ENCODE measurements around the gene PSMD2.
"Not testable (repeated sequence)": the region's sequence is repeated elsewhere in the genome, so short reads cannot be mapped to it uniquely, and the experiment has no call there.

PSMD2 gene

DNA sequence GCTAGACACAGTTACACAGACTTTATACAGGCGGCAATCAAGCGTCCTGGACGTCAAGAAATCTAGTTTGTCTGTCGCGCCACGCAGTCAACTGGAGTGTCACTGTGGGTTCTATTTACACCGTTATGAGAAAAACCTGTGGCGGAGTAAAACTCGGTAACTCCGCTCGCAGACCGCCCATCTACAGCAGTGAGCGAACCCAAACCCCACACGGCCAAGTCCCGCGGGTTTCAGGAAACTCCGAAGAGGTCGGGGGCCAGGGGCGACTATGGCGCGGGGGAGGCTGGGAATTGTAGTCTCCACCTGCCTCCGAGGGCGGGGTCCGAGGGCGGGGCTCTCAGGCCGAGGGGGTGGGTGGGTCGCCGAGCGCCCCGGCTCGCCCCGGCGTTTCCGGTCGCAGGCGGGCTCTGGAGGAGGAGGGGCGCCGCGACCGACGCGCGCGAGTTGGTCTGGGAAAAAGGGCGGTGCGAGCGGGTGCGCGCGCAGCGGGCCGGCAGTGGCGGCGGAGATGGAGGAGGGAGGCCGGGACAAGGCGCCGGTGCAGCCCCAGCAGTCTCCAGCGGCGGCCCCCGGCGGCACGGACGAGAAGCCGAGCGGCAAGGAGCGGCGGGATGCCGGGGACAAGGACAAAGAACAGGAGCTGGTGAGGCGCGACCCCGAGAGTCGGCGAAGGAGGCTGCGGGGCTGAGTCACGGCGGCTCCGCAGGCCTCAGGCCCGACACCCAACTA, at the start of gene PSMD2:
Gene PSMD2 (plus strand): TSS at position 483 of the 729 bp plus-strand sequence. CDS start 26 bp downstream, at position 509.
- no peak for FAIRE-seq

DNA sequence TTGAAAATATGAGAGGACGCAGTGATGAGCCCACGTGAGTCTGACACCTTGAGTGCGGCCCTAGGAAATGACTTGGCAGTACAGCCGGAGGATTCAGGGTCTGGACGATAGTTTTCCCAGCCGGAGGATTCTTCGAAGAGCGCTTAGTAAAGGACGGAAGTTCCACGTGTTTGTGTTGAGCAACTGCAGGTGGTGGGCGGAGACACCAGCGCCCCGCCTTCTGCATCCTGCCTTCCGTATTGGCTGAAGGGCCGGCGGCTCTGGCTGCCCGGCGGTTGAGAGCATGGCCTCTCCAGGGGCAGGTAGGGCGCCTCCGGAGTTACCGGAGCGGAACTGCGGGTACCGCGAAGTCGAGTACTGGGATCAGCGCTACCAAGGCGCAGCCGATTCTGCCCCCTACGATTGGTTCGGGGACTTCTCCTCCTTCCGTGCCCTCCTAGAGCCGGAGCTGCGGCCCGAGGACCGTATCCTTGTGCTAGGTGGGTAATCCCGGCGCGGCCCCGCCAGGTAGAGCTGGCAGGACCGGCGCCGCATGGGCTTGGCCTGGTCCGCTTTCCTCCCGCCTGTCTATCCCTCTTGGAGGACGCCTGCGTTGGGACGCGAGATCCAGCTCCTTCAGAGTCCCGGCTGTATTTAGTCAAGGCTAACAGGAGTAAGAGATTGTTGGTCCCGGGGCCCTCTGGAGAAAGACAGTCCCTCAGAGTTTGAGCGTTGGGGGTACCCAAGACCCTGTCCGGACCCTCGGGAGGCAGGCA, 49.5 kb upstream of the PSMD2 start, which contains the start of gene EEF1AKMT4:
Gene EEF1AKMT4 (plus strand): TSS at position 261 of the 755 bp plus-strand sequence. CDS start 23 bp downstream, at position 284.
- FAIRE-seq: peak; percentile 58

DNA sequence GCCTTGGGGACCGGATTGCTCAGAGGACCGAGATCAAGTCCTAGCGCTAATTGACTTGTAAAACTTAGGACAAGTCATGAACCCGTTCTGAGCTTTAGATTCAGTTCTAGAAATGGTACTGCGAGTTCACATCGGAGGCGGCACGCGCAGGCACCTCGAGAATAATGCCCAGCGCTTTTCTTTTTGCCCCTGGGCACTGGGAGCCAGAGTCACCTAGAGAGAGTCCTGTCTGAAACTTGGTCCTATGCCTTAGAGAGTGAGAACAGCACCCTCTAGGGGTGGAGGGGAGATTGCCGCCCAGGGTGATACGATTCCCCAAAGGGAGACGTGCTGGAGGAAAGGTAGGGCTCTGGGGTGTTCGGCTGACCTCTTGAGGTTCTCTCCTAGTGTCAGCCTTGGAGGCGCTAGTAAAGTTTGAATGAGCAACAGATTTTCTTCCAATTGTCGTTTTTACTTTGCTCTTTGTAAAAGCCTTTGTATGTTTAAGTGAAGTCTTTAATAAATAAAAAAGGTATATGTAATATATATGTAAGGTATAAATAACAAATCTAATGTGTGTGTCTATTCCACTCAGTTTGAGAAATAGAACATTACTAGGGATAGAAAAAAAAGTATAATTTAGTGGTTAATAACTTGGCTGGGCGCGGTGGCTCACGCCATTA, 48.7 kb upstream of the PSMD2 start:
- FAIRE-seq: no peak

DNA sequence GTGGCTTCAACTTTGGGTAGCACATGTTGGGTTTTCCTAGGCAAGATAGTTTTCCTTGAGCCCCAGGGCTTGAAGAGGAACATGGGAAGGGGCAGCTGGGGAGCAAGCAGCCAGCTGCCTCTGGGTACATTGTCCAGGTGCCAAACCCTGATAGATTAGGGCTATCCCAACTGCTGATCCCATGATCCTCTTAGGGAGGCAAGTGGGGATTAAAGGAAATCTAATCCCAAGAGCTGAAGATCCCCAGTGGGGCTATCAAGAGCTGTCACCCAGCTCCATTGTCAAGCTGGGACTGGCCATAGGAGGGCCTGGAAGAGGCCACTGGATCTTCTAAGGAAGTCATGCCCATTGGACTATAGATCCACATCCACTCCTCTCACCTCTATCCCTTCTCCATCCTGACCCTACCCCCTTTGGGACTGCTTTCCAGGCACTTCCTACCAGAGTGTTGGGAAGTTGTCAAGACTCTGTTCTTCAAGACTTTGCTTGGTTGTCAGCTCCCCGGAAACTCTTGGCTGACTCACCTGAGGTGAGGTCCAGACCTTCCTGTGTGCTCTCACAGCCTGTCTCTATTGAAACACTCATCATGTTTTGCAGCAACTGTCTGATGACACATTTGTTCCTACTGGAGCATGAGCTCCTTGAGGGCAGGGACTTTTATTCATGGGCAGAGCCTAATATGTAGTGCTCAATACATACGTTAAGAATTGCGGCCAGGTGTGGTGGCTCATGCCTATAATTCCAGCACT, 43.6 kb upstream of the PSMD2 start:
- FAIRE-seq: no peak

DNA sequence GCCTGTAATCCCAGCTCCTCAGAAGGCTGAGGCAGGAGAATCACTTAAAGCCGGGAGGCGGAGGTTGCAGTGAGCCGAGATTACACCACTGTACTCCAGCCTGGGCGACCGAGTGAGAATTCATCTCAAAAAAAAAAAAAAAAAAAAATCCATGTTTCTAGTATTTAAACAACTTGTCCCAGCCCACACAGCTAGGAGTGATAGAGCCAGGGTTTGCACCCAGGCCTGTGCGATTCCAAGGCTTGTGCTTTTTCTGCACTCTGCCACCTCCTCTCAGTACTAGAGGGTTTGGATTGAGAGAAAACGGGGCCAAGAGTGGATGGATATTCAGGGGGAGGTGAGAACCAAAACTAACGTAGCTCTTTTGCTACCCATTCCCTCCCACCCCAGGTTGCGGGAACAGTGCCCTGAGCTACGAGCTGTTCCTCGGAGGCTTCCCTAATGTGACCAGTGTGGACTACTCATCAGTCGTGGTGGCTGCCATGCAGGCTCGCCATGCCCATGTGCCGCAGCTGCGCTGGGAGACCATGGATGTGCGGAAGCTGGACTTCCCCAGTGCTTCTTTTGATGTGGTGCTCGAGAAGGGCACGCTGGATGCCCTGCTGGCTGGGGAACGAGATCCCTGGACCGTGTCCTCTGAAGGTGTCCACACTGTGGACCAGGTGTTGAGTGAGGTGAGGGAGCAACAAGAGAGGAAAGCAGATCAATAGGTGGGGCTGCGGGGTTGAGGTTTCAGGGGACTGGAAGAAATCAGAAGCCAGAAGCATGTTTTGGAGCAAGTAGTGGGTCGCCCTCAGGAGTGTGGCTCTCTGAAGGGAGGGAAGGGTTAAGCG, 41.7 kb upstream of the PSMD2 start:
- no peak for FAIRE-seq

DNA sequence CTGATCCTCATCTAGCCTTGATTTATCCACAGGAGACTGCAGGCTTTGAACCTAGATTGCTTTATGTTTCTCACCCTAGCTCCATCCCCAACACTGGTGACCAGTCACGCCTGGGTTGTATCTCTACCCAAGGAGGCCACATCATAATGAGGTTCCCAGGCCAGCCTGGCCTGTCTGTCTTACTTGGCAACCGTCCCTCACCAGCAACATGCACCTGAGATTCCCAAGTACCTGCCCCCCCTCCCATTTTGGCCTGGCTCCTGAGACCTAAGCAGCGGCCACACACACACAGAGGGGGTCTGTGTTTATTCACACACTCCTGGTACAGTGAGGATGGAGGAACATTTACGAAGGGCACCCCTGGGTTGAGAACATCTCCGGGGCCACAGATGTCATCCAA, 40.1 kb upstream of the PSMD2 start:
- no peak for FAIRE-seq

DNA sequence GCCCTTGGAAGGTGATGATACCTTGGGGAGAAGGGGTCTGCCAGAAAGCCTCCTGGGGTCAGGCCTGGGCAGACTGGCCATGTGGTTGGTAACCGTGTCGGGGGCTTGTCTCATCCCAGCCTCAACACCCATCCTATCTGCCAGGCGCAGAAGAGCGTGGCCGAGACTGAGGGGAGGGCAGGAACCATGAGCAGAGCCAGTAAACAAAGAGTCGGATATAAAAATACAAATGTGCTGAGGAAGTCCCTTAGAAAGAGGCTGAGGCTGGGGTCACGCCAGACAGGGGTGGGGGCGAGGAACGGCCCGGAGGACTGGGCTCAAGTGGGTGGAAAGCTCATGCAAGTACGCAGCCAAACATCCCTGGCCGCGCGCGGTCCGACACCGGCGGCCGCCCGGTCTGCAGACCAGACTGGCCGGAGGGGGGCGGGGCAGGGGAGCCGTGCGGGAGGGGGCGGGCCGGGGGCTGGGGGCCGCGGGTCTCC, 39.6 kb upstream of the PSMD2 start:
- no peak for FAIRE-seq

DNA sequence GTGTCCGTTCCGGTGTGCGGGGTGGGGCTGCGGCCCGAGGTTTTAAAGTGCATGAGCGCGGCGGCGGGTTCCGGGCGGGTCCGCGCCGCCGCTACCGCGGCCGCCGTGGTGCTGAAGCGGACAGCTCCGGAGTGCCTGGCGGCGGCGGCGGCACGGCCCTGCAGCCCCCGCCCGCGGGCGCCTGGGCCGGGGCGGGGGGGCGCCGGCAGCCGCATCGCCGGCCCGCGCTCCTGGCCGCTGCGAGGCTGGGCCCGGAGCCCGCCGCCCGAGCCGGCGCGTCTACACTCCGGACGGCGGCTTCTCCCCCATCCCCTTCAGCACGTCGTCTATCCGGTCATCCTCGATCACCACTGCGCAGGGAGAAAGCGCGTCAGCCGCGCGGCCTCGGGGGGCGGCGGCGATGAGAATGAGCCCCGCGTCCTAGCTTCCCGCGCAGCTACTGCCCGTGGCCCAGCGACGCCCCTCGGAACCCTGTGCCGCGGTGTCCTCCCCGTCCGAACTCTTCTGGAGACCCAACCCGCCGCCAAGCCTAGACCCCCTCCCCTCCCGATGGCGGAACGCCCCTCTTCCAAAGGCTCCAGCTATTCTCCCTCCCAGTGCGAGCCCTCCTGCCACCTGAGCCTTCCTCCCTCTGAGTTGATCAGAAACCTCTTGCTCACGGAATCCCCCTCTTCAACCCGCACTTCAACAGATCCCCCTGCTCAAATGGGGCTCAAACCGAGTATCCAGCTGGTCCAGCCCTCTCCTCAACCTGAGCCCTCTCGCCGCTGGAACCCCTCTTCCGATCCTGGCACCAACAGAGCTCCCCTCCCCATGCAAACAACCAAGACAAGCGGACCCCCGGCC, 38.9 kb upstream of the PSMD2 start:
- no peak for FAIRE-seq

DNA sequence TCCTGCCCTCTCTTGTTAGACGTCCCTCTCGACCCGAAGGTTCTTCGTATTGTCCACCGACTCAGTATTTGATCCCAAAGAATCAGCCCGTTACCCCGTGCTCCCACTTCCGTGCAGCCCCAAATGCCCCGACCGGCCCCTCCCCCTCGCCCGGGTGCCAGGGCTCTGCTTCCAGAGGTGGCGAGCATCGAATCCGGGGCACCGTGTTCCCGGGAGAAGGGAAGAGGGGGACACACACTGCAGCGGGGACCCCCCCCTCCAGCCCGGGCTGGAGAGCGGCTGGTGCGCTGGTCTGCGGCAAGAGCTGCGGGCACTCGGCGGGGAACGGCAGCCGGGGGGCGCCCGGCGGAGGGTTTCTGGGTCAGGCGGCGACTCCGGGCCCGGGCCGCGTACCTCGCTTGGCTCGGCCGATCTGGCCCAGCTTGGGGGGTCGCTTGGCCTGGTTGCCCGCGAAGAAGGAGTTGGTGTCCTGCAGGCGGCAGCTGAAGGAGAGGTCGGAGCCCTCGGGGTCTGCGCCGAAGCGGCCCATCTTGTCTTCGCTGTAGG, 38.2 kb upstream of the PSMD2 start:
- FAIRE-seq: no peak

DNA sequence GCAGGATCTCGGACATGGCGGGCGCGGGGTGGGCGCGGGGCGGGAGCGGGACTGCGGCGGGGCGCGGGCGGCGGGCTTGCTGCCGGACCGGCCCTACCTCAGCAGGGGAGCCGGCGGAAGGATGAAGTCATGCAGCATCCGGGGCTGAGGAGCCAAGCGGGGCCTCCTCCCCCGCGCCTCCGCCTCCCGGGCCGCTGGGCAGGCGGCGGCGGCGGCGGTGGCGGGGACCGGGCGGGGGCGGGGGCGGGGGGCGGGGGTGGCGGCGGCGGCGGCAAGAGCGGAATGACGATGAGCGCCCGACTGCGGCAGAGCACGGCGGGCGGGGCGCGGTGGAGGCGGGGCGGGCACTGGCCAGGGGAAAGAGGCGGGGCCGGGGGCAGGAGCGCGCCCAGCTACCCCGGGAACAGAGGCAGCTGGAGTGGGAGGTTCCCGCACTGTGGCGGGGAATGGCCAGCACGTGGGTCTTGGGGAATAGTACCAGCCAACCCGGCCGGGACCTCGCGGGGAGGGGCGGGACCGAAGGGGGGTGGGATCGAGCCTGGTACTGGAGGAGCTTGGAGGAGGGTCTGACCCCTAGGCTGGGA, 37.7 kb upstream of the PSMD2 start, which contains the start of gene CAMK2N2:
Gene CAMK2N2 (minus strand): TSS at position 284 of the 584 bp plus-strand sequence. CDS start 268 bp downstream, at position 16.
- no peak for FAIRE-seq

DNA sequence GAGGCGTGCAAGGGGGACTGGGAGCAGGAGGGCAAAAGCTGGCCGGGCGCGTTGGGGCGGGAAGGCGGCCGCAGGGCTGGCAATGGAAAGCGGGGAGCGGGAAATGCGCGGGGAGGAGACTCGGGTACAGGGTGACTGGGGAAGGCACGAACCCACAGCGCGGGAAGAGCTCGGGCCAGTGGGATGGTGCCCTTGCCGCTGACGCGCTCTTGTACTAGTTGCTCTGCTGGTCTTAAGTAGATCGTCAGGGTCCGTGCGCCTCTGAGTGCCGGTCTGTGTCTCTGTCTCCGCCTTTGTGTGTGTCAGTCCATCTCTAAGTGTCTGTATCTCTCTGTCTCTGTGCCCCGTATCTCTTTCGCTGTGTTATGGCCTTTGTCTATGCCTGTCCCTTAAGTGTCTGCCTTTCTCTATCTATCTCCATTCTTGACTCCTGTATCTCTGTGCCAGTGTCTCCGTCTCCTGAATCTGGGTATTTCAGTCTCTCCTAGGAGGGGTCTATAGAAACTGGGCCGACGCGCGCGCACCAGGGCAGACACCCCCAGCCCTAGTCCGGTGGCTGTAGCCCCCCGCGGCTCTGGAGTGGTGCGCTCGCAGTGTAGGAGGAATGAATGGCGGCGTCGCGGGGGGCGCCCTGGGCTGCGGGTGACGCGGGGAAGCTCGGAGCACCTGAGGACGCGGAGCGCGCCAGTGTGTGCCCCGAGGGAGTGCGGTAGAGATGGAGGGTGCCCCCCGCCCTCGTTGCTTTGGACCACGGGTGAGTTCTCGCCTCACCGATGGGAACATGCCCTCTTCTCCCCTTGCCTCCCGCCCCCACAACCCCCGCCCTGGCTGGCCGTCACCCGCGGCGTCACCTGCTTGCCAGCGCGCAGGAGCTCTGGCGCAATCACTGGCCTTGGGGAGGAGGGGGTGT, 36.9 kb upstream of the PSMD2 start:
- no peak for FAIRE-seq

DNA sequence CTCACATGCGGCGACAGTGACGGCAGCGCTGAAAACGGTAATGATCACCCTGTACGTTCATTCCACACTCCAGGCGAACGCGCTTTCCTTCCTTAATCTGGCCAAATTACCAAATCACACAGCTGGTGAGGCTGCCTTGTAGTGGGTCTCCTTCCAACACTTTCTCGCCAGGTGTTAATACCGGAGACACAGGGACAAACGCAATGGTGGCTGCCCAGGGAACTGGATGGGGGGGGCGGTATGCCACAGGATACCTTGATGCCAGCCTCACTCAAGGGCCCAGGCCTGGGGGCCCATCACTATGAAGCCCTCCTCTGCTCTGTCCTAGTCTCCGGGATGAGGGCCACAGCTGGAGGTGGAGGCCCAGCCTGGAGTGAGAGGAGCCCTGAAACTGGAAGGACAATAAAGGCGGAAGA, 36.3 kb upstream of the PSMD2 start:
- no peak for FAIRE-seq

DNA sequence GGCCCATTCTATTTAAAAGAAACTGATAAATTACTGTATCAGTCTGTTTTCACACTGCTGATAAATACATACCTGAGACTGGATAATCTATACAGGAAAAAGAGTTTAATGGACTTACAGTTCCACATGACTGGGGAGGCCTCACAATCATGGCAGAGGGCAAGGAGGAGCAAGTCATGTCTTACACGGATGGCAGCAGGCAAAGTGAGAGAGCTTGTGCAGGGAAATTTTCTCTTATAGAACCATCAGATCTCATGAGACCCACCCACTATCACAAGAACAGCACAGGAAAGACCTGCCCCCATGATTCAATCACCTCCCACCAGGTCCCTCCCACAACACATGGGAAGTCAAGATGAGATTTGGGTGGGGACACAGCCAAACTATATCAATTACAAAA, 31.8 kb upstream of the PSMD2 start:
- FAIRE-seq: not testable (repeated sequence)

DNA sequence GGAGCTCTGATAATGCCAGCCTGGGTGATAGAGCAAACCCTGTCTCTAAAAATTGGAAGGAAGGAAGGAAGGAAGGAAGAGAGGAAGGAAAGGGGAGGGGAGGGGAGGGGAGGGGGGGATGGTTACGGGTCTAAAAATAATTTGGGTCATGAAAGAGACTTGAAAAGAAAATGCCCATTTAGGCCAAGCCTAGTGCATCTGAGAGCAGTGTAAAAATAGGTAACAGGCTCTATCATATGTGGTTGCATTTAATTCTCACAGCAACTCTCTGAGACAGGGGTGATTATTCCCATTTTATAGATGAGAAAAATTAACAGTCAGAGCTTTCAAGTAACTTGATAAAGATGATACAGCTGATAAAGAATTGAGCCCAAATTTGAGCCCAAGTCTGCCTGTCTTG, 26.8 kb upstream of the PSMD2 start:
- FAIRE-seq: no peak

DNA sequence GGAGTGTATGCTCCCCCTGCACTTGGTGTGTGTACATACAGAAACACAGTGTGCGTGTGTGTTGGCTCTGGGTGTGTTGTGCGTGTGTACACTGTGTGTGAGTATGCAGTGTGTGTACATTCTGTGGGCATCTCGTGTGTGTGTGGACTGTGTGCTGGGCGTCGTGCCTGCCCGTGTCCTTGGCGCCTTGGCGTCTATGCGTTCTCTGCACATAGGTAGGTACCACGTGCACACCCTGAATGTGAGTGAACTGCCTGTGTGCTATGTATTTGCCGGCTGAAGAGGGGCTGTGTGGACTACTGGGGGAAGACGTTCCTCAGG, 23.7 kb upstream of the PSMD2 start:
- FAIRE-seq: no peak

DNA sequence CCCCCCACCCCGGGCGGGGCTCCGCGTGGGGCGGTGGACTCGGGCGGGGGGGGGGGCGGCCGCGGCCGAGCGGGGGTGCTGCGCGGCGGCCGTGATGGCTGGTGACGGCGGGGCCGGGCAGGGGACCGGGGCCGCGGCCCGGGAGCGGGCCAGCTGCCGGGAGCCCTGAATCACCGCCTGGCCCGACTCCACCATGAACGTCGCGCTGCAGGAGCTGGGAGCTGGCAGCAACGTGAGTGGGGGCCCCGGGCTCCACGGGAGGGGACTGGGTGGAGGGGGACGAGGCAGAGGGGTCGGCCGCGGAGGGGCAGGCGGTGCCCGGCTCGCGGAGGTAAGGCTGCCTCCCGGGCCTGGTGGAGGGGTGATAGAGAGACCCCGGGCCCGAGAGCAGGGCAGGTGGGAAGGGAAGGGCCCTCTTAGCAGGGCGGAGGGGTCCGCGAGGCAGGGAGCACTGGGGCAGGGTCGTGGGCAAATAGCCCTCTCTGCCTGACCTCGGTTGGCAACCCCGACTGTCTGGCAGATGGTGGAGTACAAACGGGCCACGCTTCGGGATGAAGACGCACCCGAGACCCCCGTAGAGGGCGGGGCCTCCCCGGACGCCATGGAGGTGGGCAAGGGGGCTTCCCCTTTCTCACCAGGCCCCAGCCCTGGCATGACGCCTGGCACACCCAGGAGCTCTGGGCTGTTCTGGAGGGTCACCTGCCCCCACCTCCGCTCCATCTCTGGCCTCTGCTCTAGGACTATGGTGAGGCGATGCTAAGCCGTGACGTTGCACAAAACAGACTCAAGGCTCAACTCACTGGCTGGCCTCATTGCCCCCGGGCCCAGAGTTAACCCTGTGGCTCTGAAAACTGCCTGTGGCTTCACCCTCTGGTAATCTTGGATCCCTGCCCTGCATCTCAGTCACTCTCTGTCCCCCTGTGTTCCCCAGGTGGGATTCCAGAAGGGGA, 22.8 kb upstream of the PSMD2 start, which contains the start of gene ECE2:
Gene ECE2 (plus strand): TSS at position 62 of the 950 bp plus-strand sequence. CDS start 132 bp downstream, at position 194.
- no peak for FAIRE-seq

DNA sequence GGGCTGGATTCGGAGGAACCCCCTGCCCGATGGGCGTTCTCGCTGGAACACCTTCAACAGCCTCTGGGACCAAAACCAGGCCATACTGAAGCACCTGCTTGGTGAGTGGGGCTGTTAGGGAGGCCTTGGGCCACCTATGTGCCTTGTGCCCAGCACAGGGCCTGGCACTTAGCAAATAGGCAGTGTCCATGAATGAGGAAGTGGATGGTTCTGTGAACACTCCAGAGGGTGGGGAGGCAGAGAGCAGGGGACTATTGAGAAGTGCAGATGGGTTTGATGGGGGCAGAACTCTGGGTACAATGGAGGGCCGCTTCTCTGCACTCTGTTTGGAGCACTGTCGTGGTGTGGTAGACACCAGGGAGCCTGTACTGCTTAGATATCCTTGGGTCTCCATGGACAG, 21.7 kb upstream of the PSMD2 start:
- FAIRE-seq: no peak

DNA sequence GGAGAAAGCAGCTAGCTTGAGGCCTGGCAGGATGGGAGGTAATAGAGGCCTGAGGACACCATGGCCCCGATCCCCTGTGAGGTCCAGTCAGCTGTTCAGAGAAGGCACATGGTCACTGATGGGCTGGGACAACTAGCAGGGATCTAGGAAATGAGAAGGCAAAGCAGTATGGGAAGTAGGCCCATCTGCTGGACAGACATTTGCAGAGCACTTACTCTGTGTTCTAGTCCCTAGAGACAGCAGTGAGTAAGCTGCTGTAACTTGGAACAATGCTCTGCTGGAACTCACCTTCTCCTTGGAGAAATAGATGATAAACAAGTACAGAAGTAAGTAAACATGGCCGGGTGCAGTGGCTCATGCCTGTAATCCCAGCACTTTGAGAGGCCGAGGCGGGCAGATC, 16.1 kb upstream of the PSMD2 start:
- FAIRE-seq: no peak
